ENCODE results near the gene SPAG16. TPM values are rescaled to one million over a fixed set of nuclear protein-coding genes. Genes with fewer than 3 reads are reported as not detected.
"Not testable (repeated sequence)": the region's sequence is repeated elsewhere in the genome, so short reads cannot be mapped to it uniquely, and the experiment has no call there.

SPAG16 gene
- total RNA-seq, 1 experiment from 2014 or later: 17.2 TPM

GRCh38 chr2:213679894-213680293 is 395.6 kb downstream of the SPAG16 start:
- Histone ChIP-seq H3K4me2 (ENCODE audit: low read length) (no peak overlapping the region), H3F3A (ENCODE audit: low read length, unreplicated experiment) (no peaks in the 10 kb centered on the region), H4K20me1 (ENCODE audit: low read length) (no peaks in the 10 kb centered on the region), H3K9me2 (replicated peaks; ENCODE audit: low read length) (no peaks in the 10 kb centered on the region), H3K27ac (ENCODE audit: low read length) (no peak overlapping the region), H2AFZ (ENCODE audit: low read length) (no peak overlapping the region), H3K4me1 (ENCODE audit: insufficient read depth, low read length) (no peaks in the 10 kb centered on the region), H3K27me3 (ENCODE audit: low read length) (no peaks in the 10 kb centered on the region), H3K79me2 (ENCODE audit: low read length) (no peaks in the 10 kb centered on the region), H3K4me3 (ENCODE audit: low read length) (no peak overlapping the region), H3K9me3 (ENCODE audit: low read length) (no peaks in the 10 kb centered on the region), H3K36me3 (ENCODE audit: low read depth, low read length) (no peaks in the 10 kb centered on the region), H3K9ac (ENCODE audit: low read length) (no peak overlapping the region)
- ChIA-PET POLR2A (ENCODE audit: unreplicated experiment) (no interaction called here), CTCF (no interaction called here)
- DNase-seq (no peak), ATAC-seq (no peak)
- no peak for TF ChIP-seq CTCF (conservative IDR thresholded peaks at IDR 0.05; ENCODE audit: low read depth, low read length)
- no peak for TF ChIP-seq EZH2 (IDR thresholded peaks at IDR 0.05; ENCODE audit: low read length, unreplicated experiment)
- TF ChIP-seq EZH2phosphoT487 (IDR thresholded peaks at IDR 0.05; ENCODE audit: borderline replicate concordance, low read length): no peak
- BruUV-seq (replicated peaks): no TSS peak
- intact Hi-C loops (cut with micrococcal nuclease): no loop called here

GRCh38 chr2:213682276-213682675 is 398.0 kb downstream of the SPAG16 start:
- ChIA-PET POLR2A (ENCODE audit: unreplicated experiment) (no interaction called here), CTCF (no interaction called here)
- TF ChIP-seq EZH2 (IDR thresholded peaks at IDR 0.05; ENCODE audit: low read length, unreplicated experiment): no peak
- no peak for TF ChIP-seq EZH2phosphoT487 (IDR thresholded peaks at IDR 0.05; ENCODE audit: borderline replicate concordance, low read length)
- TF ChIP-seq CTCF (conservative IDR thresholded peaks at IDR 0.05; ENCODE audit: low read depth, low read length): no peak
- no TSS peak for BruUV-seq (replicated peaks)
- Histone ChIP-seq H3K9ac (ENCODE audit: low read length) (no peak overlapping the region), H3K27me3 (ENCODE audit: low read length) (no peaks in the 10 kb centered on the region), H3K9me2 (replicated peaks; ENCODE audit: low read length) (no peaks in the 10 kb centered on the region), H3F3A (ENCODE audit: low read length, unreplicated experiment) (no peaks in the 10 kb centered on the region), H3K4me3 (ENCODE audit: low read length) (no peak overlapping the region), H3K4me2 (ENCODE audit: low read length) (no peak overlapping the region), H3K9me3 (ENCODE audit: low read length) (no peaks in the 10 kb centered on the region), H4K20me1 (ENCODE audit: low read length) (no peaks in the 10 kb centered on the region), H2AFZ (ENCODE audit: low read length) (no peak overlapping the region), H3K36me3 (ENCODE audit: low read depth, low read length) (no peaks in the 10 kb centered on the region), H3K79me2 (ENCODE audit: low read length) (no peaks in the 10 kb centered on the region), H3K27ac (ENCODE audit: low read length) (no peak overlapping the region), H3K4me1 (ENCODE audit: insufficient read depth, low read length) (no peaks in the 10 kb centered on the region)
- DNase-seq: no peak
- no peak for ATAC-seq
- intact Hi-C loops (cut with micrococcal nuclease): no loop called here

- Histone ChIP-seq H3F3A (ENCODE audit: low read length, unreplicated experiment) (no peaks in the 10 kb centered on the region), H3K4me1 (ENCODE audit: insufficient read depth, low read length) (no peaks in the 10 kb centered on the region), H3K9ac (ENCODE audit: low read length) (no peak overlapping the region), H3K27ac (ENCODE audit: low read length) (no peak overlapping the region), H3K79me2 (ENCODE audit: low read length) (no peaks in the 10 kb centered on the region), H3K9me2 (replicated peaks; ENCODE audit: low read length) (0 out of 2 replicates have a peak, but pooled peaks cover 3% of the 10 kb centered on the region), H2AFZ (ENCODE audit: low read length) (no peak overlapping the region), H3K27me3 (ENCODE audit: low read length) (no peaks in the 10 kb centered on the region), H4K20me1 (ENCODE audit: low read length) (no peaks in the 10 kb centered on the region), H3K36me3 (ENCODE audit: low read depth, low read length) (no peaks in the 10 kb centered on the region), H3K4me2 (ENCODE audit: low read length) (no peak overlapping the region), H3K4me3 (ENCODE audit: low read length) (no peak overlapping the region), H3K9me3 (ENCODE audit: low read length) (no peaks in the 10 kb centered on the region)
- CTCF ChIA-PET: interaction anchor here (0.8 kb wide), 1 partner anchor 26 kb away, joined by 3 read pairs; no protein-coding TSS in a partner anchor
- ATAC-seq (no peak), DNase-seq (no peak)
- no peak for TF ChIP-seq EZH2phosphoT487 (IDR thresholded peaks at IDR 0.05; ENCODE audit: borderline replicate concordance, low read length)
- TF ChIP-seq EZH2 (IDR thresholded peaks at IDR 0.05; ENCODE audit: low read length, unreplicated experiment): no peak
- TF ChIP-seq CTCF (conservative IDR thresholded peaks at IDR 0.05; ENCODE audit: low read depth, low read length): no peak
- BruUV-seq (replicated peaks): no TSS peak
- intact Hi-C loops (cut with micrococcal nuclease): no loop called here
- POLR2A ChIA-PET (ENCODE audit: unreplicated experiment): no interaction called here
Measured at GRCh38 chr2:213688133-213688532, 403.9 kb downstream of the SPAG16 start.

GRCh38 chr2:213688825-213689224 is 404.6 kb downstream of the SPAG16 start:
- H3K9me2 ChIP-seq (replicated peaks; ENCODE audit: low read length); H3K27ac ChIP-seq (ENCODE audit: low read length); H3K27me3 ChIP-seq (ENCODE audit: low read length); ATAC-seq; H3K9me3 ChIP-seq (ENCODE audit: low read length); H3F3A ChIP-seq (ENCODE audit: low read length, unreplicated experiment); H2AFZ ChIP-seq (ENCODE audit: low read length); intact Hi-C loops (cut with micrococcal nuclease); H4K20me1 ChIP-seq (ENCODE audit: low read length); H3K36me3 ChIP-seq (ENCODE audit: low read depth, low read length); H3K9ac ChIP-seq (ENCODE audit: low read length); H3K4me1 ChIP-seq (ENCODE audit: insufficient read depth, low read length); H3K4me2 ChIP-seq (ENCODE audit: low read length); H3K79me2 ChIP-seq (ENCODE audit: low read length); BruUV-seq (replicated peaks); POLR2A ChIA-PET (ENCODE audit: unreplicated experiment); H3K4me3 ChIP-seq (ENCODE audit: low read length); DNase-seq: not testable (repeated sequence)
- CTCF ChIA-PET: interaction anchor here (0.8 kb wide), 1 partner anchor 25 kb away, joined by 3 read pairs; no protein-coding TSS in a partner anchor
